Muscle layer of duodenum (tissue), 2 donors: ENCODE data around the gene NTSR1.

Experiments used
- H3K27ac ChIP-seq: one replicate; pipeline ENCODE4 v1.7.0; 2013; ENCODE audit warnings: mild to moderate bottlenecking, low read length
- H3K27me3 ChIP-seq: one replicate; pipeline ENCODE4 v1.7.0; 2013; ENCODE audit warnings: low read depth, mild to moderate bottlenecking, control low read depth, low read length
- H3K36me3 ChIP-seq, 2 donors: one replicate each; pipeline ENCODE4 v1.7.0; 2013; ENCODE audit warnings: low read length in 2 of 2, control low read depth in 1 of 2, mild to moderate bottlenecking in 1 of 2; ENCODE audit not compliant: insufficient read depth in 2 of 2, control insufficient read depth in 1 of 2
- H3K4me1 ChIP-seq, 2 donors: one replicate each; pipeline ENCODE4 v1.7.0; 2013; ENCODE audit warnings: low read length in 2 of 2, mild to moderate bottlenecking in 2 of 2, control low read depth in 1 of 2, moderate library complexity in 1 of 2; ENCODE audit not compliant: insufficient read depth in 2 of 2, control insufficient read depth in 1 of 2
- H3K4me3 ChIP-seq, 2 donors: one replicate each; pipeline ENCODE4 v1.7.0; 2013; ENCODE audit warnings: low read length in 2 of 2, low read depth in 1 of 2, mild to moderate bottlenecking in 1 of 2
- H3K9me3 ChIP-seq, 2 donors: one replicate each; pipeline ENCODE4 v1.7.0; 2013; ENCODE audit warnings: low read length in 2 of 2, control low read depth in 1 of 2, mild to moderate bottlenecking in 1 of 2; ENCODE audit not compliant: control insufficient read depth in 1 of 2
- donor health status: healthy.

NTSR1 gene

GRCh38 chr20:62754991-62755356 lies 46.3 kb downstream of the NTSR1 start:
- H3K36me3 ChIP-seq = no peaks in the 10 kb centered on the region
- H3K9me3 ChIP-seq = no peaks in the 10 kb centered on the region
- H3K27ac ChIP-seq = no peak overlapping the region
- no peaks in the 10 kb centered on the region for H3K27me3 ChIP-seq
- H3K4me1 ChIP-seq = peaks cover 0 to 6% of the 10 kb centered on the region in 2 donors
- H3K4me3 ChIP-seq = no peak overlapping the region

GRCh38 chr20:62755817-62756724 lies 47.4 kb downstream of the NTSR1 start:
- Histone ChIP-seq H3K27me3 (no peaks in the 10 kb centered on the region), H3K4me1 (peaks cover 0 to 13% of the 10 kb centered on the region in 2 donors)

GRCh38 chr20:62758226-62758912 lies 49.7 kb downstream of the NTSR1 start:
- no peaks in the 10 kb centered on the region for H3K36me3 ChIP-seq
- H3K27me3 ChIP-seq = no peaks in the 10 kb centered on the region
- H3K4me3 ChIP-seq = no peak overlapping the region

More at GRCh38 chr20:62755817-62756724, 47.4 kb downstream of the NTSR1 start:
- H3K4me3 ChIP-seq = no peak overlapping the region
- no peak overlapping the region for H3K27ac ChIP-seq
- no peaks in the 10 kb centered on the region for H3K36me3 ChIP-seq
- H3K9me3 ChIP-seq = no peaks in the 10 kb centered on the region

GRCh38 chr20:62759981-62760431 lies 51.4 kb downstream of the NTSR1 start:
- H3K27me3 ChIP-seq = no peaks in the 10 kb centered on the region
- no peak overlapping the region for H3K4me3 ChIP-seq
- H3K4me1 ChIP-seq = peaks cover 0 to 18% of the 10 kb centered on the region in 2 donors
- H3K27ac ChIP-seq = no peak overlapping the region
- no peaks in the 10 kb centered on the region for H3K36me3 ChIP-seq
- no peaks in the 10 kb centered on the region for H3K9me3 ChIP-seq

More at GRCh38 chr20:62758226-62758912, 49.7 kb downstream of the NTSR1 start:
- no peak overlapping the region for H3K27ac ChIP-seq
- H3K4me1 ChIP-seq = peaks cover 0 to 18% of the 10 kb centered on the region in 2 donors
- H3K9me3 ChIP-seq = no peaks in the 10 kb centered on the region

GRCh38 chr20:62760471-62760855 lies 51.8 kb downstream of the NTSR1 start:
- H3K27ac ChIP-seq = no peak overlapping the region
- no peak overlapping the region for H3K4me3 ChIP-seq
- H3K4me1 ChIP-seq = peaks cover 0 to 18% of the 10 kb centered on the region in 2 donors
- H3K27me3 ChIP-seq = no peaks in the 10 kb centered on the region
- no peaks in the 10 kb centered on the region for H3K36me3 ChIP-seq
- H3K9me3 ChIP-seq = no peaks in the 10 kb centered on the region

GRCh38 chr20:62760856-62761758 lies 52.5 kb downstream of the NTSR1 start:
- Histone ChIP-seq H3K9me3 (no peaks in the 10 kb centered on the region), H3K4me1 (peaks cover 0 to 18% of the 10 kb centered on the region in 2 donors), H3K4me3 (no peak overlapping the region), H3K27ac (no peak overlapping the region), H3K27me3 (no peaks in the 10 kb centered on the region), H3K36me3 (no peaks in the 10 kb centered on the region)

GRCh38 chr20:62761759-62762131 lies 53.1 kb downstream of the NTSR1 start:
- no peaks in the 10 kb centered on the region for H3K27me3 ChIP-seq

GRCh38 chr20:62762376-62762775 lies 53.7 kb downstream of the NTSR1 start:
- Histone ChIP-seq H3K9me3 (no peaks in the 10 kb centered on the region), H3K4me3 (no peak overlapping the region), H3K27me3 (no peaks in the 10 kb centered on the region), H3K27ac (no peak overlapping the region), H3K36me3 (no peaks in the 10 kb centered on the region), H3K4me1 (peaks cover 0 to 18% of the 10 kb centered on the region in 2 donors)

More at GRCh38 chr20:62761759-62762131, 53.1 kb downstream of the NTSR1 start:
- Histone ChIP-seq H3K9me3 (no peaks in the 10 kb centered on the region), H3K4me3 (no peak overlapping the region), H3K4me1 (peaks cover 0 to 18% of the 10 kb centered on the region in 2 donors), H3K27ac (no peak overlapping the region), H3K36me3 (no peaks in the 10 kb centered on the region)

GRCh38 chr20:62762801-62763368 lies 54.2 kb downstream of the NTSR1 start:
- no peak overlapping the region for H3K27ac ChIP-seq
- no peak overlapping the region for H3K4me3 ChIP-seq
- H3K4me1 ChIP-seq = peaks cover 0 to 18% of the 10 kb centered on the region in 2 donors
- no peaks in the 10 kb centered on the region for H3K9me3 ChIP-seq
- no peaks in the 10 kb centered on the region for H3K36me3 ChIP-seq
- H3K27me3 ChIP-seq = no peaks in the 10 kb centered on the region

- no peak overlapping the region for H3K4me3 ChIP-seq
- H3K27ac ChIP-seq = no peak overlapping the region
- no peaks in the 10 kb centered on the region for H3K9me3 ChIP-seq
- H3K27me3 ChIP-seq = no peaks in the 10 kb centered on the region
- H3K4me1 ChIP-seq = peaks cover 0 to 18% of the 10 kb centered on the region in 2 donors
- no peaks in the 10 kb centered on the region for H3K36me3 ChIP-seq
Measured at GRCh38 chr20:62763404-62763803, 54.8 kb downstream of the NTSR1 start.
